ENCODE results near the gene EPHA5.
"Not testable (repeated sequence)": the region's sequence is repeated elsewhere in the genome, so short reads cannot be mapped to it uniquely, and the experiment has no call there.

Gene EPHA5

DNA sequence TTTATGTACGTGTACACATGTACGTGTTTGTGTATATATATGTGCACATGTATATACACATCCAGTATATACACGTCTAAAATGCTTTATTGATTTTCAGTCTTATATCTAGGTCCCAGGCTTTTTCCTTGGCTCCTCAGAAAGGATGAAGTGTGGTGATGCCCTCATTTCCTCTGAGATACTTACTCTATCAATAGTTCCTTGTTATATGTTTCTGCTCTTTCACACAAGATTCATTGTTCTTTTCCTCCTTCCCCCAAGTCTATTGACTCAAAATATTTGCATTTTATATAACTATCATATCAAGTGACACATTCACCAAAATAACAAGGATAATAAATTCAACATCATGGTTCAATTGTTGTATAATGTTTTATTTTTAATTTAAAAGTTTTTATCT lies 359.2 kb downstream of the EPHA5 start:
- H3K36me3 Mint-ChIP-seq (ENCODE audit: insufficient read depth) = no peaks in the 10 kb centered on the region

DNA sequence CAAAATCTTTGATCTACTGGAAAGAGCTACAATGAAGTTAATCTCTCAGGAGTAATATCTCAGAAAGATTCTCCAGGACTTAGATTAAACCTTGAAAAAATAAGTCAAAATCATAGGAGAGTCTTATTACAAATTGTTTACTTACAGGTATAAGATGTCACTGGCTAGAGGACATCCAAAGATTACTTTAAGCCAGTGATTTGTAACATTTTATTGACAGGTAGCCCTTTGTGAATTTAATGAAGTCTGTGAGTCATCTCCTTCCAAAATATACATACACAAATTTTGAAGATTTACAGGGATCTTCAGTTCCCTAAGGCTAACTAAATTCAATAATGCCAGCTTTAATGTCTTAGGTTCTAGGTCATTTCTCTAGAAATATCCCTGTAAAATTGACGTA lies 359.7 kb downstream of the EPHA5 start:
- no peaks in the 10 kb centered on the region for H3K4me1 Mint-ChIP-seq
- no peaks in the 10 kb centered on the region for H3K27me3 Mint-ChIP-seq
- H3K36me3 Mint-ChIP-seq (ENCODE audit: insufficient read depth) = no peaks in the 10 kb centered on the region
- H3K9me3 Mint-ChIP-seq = peaks cover 25% of the 10 kb centered on the region
- H3K27ac Mint-ChIP-seq (ENCODE audit: low read depth) = no peak overlapping the region
- no peak overlapping the region for H3K4me3 Mint-ChIP-seq
- DNase-seq (ENCODE audit: low spot score in 2 of 2) = no peak
- ATAC-seq (replicated peaks; ENCODE audit: extremely low read depth, poor library complexity, severe bottlenecking) = no peak

More for the DNA sequence above, 359.2 kb downstream of the EPHA5 start:
- Mint-ChIP-seq H3K9me3 (peaks cover 25% of the 10 kb centered on the region), H3K4me1 (no peaks in the 10 kb centered on the region), H3K27me3 (no peaks in the 10 kb centered on the region), H3K27ac (ENCODE audit: low read depth) (no peak overlapping the region), H3K4me3 (no peak overlapping the region)
- ATAC-seq (replicated peaks; ENCODE audit: extremely low read depth, poor library complexity, severe bottlenecking) = no peak
- no peak for DNase-seq (ENCODE audit: low spot score in 2 of 2)

DNA sequence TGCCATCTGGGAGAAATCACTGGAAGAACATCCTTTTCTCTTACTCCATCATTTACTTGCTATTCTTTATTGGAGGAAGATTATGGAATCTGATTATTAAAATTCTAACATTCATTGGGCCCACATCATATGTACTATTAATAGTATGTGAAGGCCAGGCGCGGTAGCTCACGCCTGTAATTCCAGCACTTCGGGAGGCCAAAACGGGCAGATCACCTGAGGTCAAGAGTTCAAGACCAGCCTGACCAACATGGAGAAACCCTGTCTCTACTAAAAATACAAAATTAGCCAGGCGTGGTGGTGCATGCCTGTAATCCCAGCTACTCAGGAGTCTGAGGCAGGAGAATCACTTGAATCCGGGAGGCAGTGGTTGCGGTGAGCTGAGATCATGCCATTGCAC lies 361.7 kb downstream of the EPHA5 start:
- not testable (repeated sequence) for ATAC-seq (replicated peaks; ENCODE audit: extremely low read depth, poor library complexity, severe bottlenecking)

DNA sequence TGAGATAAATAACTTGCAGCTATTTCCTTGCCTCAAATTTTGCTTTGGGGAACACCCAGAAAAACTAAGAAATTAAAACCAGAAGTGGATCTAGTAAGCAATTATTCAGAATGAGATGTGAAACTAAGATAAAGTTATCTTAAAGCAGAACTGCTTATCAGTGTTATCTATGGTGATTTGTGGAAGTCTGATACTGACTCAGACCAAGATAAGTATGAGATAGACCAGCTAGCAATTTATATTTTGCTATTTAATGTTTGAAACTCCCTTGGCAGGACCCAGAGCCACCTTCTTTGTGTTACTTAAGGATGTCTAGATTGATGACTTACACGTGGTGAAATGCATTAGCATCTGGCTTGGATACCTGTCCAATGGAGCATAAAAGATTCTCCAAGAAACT lies 368.1 kb downstream of the EPHA5 start:
- Mint-ChIP-seq H3K36me3 (ENCODE audit: insufficient read depth) (no peaks in the 10 kb centered on the region), H3K4me3 (no peak overlapping the region), H3K27ac (ENCODE audit: low read depth) (no peak overlapping the region), H3K9me3 (peaks cover 19% of the 10 kb centered on the region), H3K4me1 (no peaks in the 10 kb centered on the region), H3K27me3 (no peaks in the 10 kb centered on the region)
- ATAC-seq (replicated peaks; ENCODE audit: extremely low read depth, poor library complexity, severe bottlenecking) (no peak), DNase-seq (ENCODE audit: low spot score in 2 of 2) (no peak)

More for the DNA sequence above, 361.7 kb downstream of the EPHA5 start:
- peaks cover 25% of the 10 kb centered on the region for H3K9me3 Mint-ChIP-seq
- not testable (repeated sequence) for H3K4me3 Mint-ChIP-seq; H3K4me1 Mint-ChIP-seq; H3K27ac Mint-ChIP-seq (ENCODE audit: low read depth); DNase-seq (ENCODE audit: low spot score in 2 of 2); H3K27me3 Mint-ChIP-seq; H3K36me3 Mint-ChIP-seq (ENCODE audit: insufficient read depth)

DNA sequence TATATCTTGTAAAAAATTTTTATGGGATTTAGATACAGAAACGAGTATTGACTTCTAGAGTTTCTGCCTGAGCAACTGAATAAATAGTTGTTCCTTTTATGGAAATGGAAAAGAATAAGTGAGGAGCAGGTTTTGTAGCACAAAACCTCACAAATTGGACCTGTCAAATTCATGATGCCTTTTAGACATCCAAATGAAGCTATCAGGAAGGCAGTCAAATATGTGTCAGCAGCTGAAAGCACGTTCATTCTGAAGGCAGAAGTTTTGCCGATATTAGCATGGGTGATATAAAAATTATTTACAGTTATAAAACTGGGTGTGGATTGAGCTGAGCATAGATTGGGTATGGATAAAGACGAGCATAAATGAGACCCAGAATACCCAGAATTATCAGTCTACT lies 374.0 kb downstream of the EPHA5 start:
- Mint-ChIP-seq H3K4me1 (no peaks in the 10 kb centered on the region), H3K4me3 (no peak overlapping the region), H3K36me3 (ENCODE audit: insufficient read depth) (no peaks in the 10 kb centered on the region), H3K9me3 (peaks cover 20% of the 10 kb centered on the region), H3K27ac (ENCODE audit: low read depth) (no peak overlapping the region), H3K27me3 (no peaks in the 10 kb centered on the region)
- ATAC-seq (replicated peaks; ENCODE audit: extremely low read depth, poor library complexity, severe bottlenecking) (no peak), DNase-seq (ENCODE audit: low spot score in 2 of 2) (no peak)

DNA sequence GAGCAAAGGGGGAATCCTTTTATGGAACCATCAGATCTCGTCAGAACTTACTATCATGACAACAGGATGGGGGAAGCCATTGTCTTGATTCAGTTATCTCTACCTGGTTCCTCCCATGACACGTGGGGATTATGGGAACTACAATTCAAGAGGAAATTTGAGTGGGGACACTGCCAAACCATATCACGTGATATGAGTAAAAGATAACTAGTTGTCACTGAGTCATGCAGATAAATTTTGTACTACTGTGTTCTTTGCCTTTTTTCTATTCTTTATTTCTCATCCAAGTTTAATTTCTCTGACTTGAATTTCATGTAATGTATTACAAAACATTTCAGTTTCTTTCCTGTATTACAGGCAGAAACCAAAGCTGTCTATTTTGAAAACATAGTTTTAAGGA lies 383.2 kb downstream of the EPHA5 start:
- Mint-ChIP-seq H3K9me3 (no peaks in the 10 kb centered on the region), H3K4me1 (no peaks in the 10 kb centered on the region), H3K27me3 (no peaks in the 10 kb centered on the region), H3K4me3 (no peak overlapping the region), H3K27ac (ENCODE audit: low read depth) (no peak overlapping the region), H3K36me3 (ENCODE audit: insufficient read depth) (no peaks in the 10 kb centered on the region)
- ATAC-seq (replicated peaks; ENCODE audit: extremely low read depth, poor library complexity, severe bottlenecking) = no peak
- no peak for DNase-seq (ENCODE audit: low spot score in 2 of 2)
